ENCODE data around the gene ANKFY1.

The ANKFY1 gene

GRCh38 chr17:4162775-4163466, 100.9 kb downstream of the ANKFY1 start:
- Histone ChIP-seq H3K4me1 (ENCODE audit: insufficient read depth, insufficient read length) (peaks cover 9% of the 10 kb centered on the region), H3K9ac (ENCODE audit: insufficient read length, low read depth) (no peak overlapping the region), H3K4me3 (ENCODE audit: insufficient read length, low read depth) (no peak overlapping the region), H3K27me3 (ENCODE audit: insufficient read depth, insufficient read length) (no peaks in the 10 kb centered on the region), H3K36me3 (ENCODE audit: insufficient read depth, insufficient read length, low read length) (peaks cover 33% of the 10 kb centered on the region), H3K9me3 (ENCODE audit: insufficient read depth, low read length) (no peaks in the 10 kb centered on the region)
- DNase-seq (ENCODE audit: low read depth, low spot score) = no peak
- TF ChIP-seq SUZ12 (IDR thresholded peaks at IDR 0.05; ENCODE audit: extremely low read depth, insufficient read depth, insufficient read length) = no peak

DNA sequence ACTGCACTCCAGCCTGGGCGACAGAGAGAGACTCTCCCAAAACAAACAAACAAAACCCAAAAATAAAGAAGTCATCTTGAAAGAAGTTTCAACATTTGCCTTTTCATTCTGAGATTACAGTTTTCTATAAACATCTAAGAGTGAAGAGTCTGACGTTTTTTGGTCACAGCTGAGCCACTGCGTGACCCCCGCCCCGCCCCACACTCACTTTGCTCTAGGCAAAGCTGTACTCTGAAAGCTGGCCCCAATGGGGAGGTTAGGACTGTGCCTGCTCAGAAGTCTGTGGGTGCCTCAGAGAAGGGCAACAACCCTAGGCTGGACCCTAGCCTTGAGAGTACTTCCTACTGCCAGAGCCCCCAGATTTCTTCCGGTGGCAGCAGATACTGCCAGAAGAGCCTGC, 101.5 kb downstream of the ANKFY1 start:
- Histone ChIP-seq H3K9ac (ENCODE audit: insufficient read length, low read depth) (no peak overlapping the region), H3K4me3 (ENCODE audit: insufficient read length, low read depth) (no peak overlapping the region), H3K27me3 (ENCODE audit: insufficient read depth, insufficient read length) (no peaks in the 10 kb centered on the region), H3K9me3 (ENCODE audit: insufficient read depth, low read length) (no peaks in the 10 kb centered on the region), H3K4me1 (ENCODE audit: insufficient read depth, insufficient read length) (peaks cover 9% of the 10 kb centered on the region), H3K36me3 (ENCODE audit: insufficient read depth, insufficient read length, low read length) (peaks cover 33% of the 10 kb centered on the region)
- DNase-seq (ENCODE audit: low read depth, low spot score) = no peak
- TF ChIP-seq SUZ12 (IDR thresholded peaks at IDR 0.05; ENCODE audit: extremely low read depth, insufficient read depth, insufficient read length) (no peak), YY1 (IDR thresholded peaks at IDR 0.05; ENCODE audit: insufficient read depth, insufficient read length) (no peak), ZNF274 (IDR thresholded peaks at IDR 0.05; ENCODE audit: low read depth, low read length) (no peak)

DNA sequence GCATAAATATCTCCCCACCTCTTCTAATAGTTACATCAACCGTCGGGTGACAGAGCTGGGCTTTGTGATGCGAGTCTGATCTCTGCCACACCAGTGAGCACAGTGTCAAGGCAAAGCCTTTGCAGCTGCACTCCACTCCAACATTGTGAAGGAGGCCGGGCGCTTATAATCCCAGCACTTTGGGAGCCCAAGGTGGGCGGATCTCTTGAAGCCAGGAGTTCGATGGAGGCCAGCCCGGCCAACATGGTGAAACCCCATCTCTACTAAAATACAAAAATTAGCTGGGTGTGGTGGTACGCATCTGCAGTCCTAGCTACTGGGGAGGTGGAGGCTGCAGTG, 101.8 kb downstream of the ANKFY1 start:
- no peaks in the 10 kb centered on the region for H3K27me3 ChIP-seq (ENCODE audit: insufficient read depth, insufficient read length)
- no peak overlapping the region for H3K9ac ChIP-seq (ENCODE audit: insufficient read length, low read depth)
- no peak for DNase-seq (ENCODE audit: low read depth, low spot score)
- H3K36me3 ChIP-seq (ENCODE audit: insufficient read depth, insufficient read length, low read length) = peaks cover 33% of the 10 kb centered on the region
- no peak overlapping the region for H3K4me3 ChIP-seq (ENCODE audit: insufficient read length, low read depth)
- H3K4me1 ChIP-seq (ENCODE audit: insufficient read depth, insufficient read length) = peaks cover 9% of the 10 kb centered on the region
- no peaks in the 10 kb centered on the region for H3K9me3 ChIP-seq (ENCODE audit: insufficient read depth, low read length)
- TF ChIP-seq SUZ12 (IDR thresholded peaks at IDR 0.05; ENCODE audit: extremely low read depth, insufficient read depth, insufficient read length) (no peak), ZNF274 (IDR thresholded peaks at IDR 0.05; ENCODE audit: low read depth, low read length) (no peak), YY1 (IDR thresholded peaks at IDR 0.05; ENCODE audit: insufficient read depth, insufficient read length) (no peak)

- peak overlapping the region; percentile 46 for H3K9ac ChIP-seq (ENCODE audit: insufficient read length, low read depth)
- peaks cover 9% of the 10 kb centered on the region for H3K4me1 ChIP-seq (ENCODE audit: insufficient read depth, insufficient read length)
- DNase-seq (ENCODE audit: low read depth, low spot score) = peak; percentile 47
- no peak overlapping the region for H3K4me3 ChIP-seq (ENCODE audit: insufficient read length, low read depth)
- H3K27me3 ChIP-seq (ENCODE audit: insufficient read depth, insufficient read length) = no peaks in the 10 kb centered on the region
- H3K9me3 ChIP-seq (ENCODE audit: insufficient read depth, low read length) = no peaks in the 10 kb centered on the region
- H3K36me3 ChIP-seq (ENCODE audit: insufficient read depth, insufficient read length, low read length) = peaks cover 30% of the 10 kb centered on the region
- no peak for TF ChIP-seq ZNF274 (IDR thresholded peaks at IDR 0.05; ENCODE audit: low read depth, low read length)
- no peak for TF ChIP-seq YY1 (IDR thresholded peaks at IDR 0.05; ENCODE audit: insufficient read depth, insufficient read length)
- no peak for TF ChIP-seq SUZ12 (IDR thresholded peaks at IDR 0.05; ENCODE audit: extremely low read depth, insufficient read depth, insufficient read length)
Observed at GRCh38 chr17:4161192-4161966, 102.4 kb downstream of the ANKFY1 start.

GRCh38 chr17:4160294-4160859, 103.4 kb downstream of the ANKFY1 start:
- Histone ChIP-seq H3K9me3 (ENCODE audit: insufficient read depth, low read length) (no peaks in the 10 kb centered on the region), H3K36me3 (ENCODE audit: insufficient read depth, insufficient read length, low read length) (peaks cover 22% of the 10 kb centered on the region), H3K4me3 (ENCODE audit: insufficient read length, low read depth) (no peak overlapping the region), H3K27me3 (ENCODE audit: insufficient read depth, insufficient read length) (no peaks in the 10 kb centered on the region), H3K9ac (ENCODE audit: insufficient read length, low read depth) (no peak overlapping the region), H3K4me1 (ENCODE audit: insufficient read depth, insufficient read length) (peaks cover 9% of the 10 kb centered on the region)
- DNase-seq (ENCODE audit: low read depth, low spot score) = no peak
- no peak for TF ChIP-seq YY1 (IDR thresholded peaks at IDR 0.05; ENCODE audit: insufficient read depth, insufficient read length)
- TF ChIP-seq ZNF274 (IDR thresholded peaks at IDR 0.05; ENCODE audit: low read depth, low read length) = no peak
- TF ChIP-seq SUZ12 (IDR thresholded peaks at IDR 0.05; ENCODE audit: extremely low read depth, insufficient read depth, insufficient read length) = no peak

- Histone ChIP-seq H3K4me1 (ENCODE audit: insufficient read depth, insufficient read length) (peaks cover 9% of the 10 kb centered on the region), H3K27me3 (ENCODE audit: insufficient read depth, insufficient read length) (no peaks in the 10 kb centered on the region), H3K36me3 (ENCODE audit: insufficient read depth, insufficient read length, low read length) (peaks cover 19% of the 10 kb centered on the region), H3K9ac (ENCODE audit: insufficient read length, low read depth) (no peak overlapping the region), H3K4me3 (ENCODE audit: insufficient read length, low read depth) (no peak overlapping the region), H3K9me3 (ENCODE audit: insufficient read depth, low read length) (no peaks in the 10 kb centered on the region)
- TF ChIP-seq SUZ12 (IDR thresholded peaks at IDR 0.05; ENCODE audit: extremely low read depth, insufficient read depth, insufficient read length) (no peak), ZNF274 (IDR thresholded peaks at IDR 0.05; ENCODE audit: low read depth, low read length) (no peak), YY1 (IDR thresholded peaks at IDR 0.05; ENCODE audit: insufficient read depth, insufficient read length) (no peak)
- no peak for DNase-seq (ENCODE audit: low read depth, low spot score)
Observed at GRCh38 chr17:4159761-4160160, 104.0 kb downstream of the ANKFY1 start.

GRCh38 chr17:4157618-4158333, 106.0 kb downstream of the ANKFY1 start:
- DNase-seq (ENCODE audit: low read depth, low spot score) = no peak
- Histone ChIP-seq H3K4me3 (ENCODE audit: insufficient read length, low read depth) (no peak overlapping the region), H3K27me3 (ENCODE audit: insufficient read depth, insufficient read length) (no peaks in the 10 kb centered on the region), H3K4me1 (ENCODE audit: insufficient read depth, insufficient read length) (peaks cover 9% of the 10 kb centered on the region), H3K36me3 (ENCODE audit: insufficient read depth, insufficient read length, low read length) (peaks cover 16% of the 10 kb centered on the region), H3K9me3 (ENCODE audit: insufficient read depth, low read length) (no peaks in the 10 kb centered on the region), H3K9ac (ENCODE audit: insufficient read length, low read depth) (no peak overlapping the region)
- no peak for TF ChIP-seq YY1 (IDR thresholded peaks at IDR 0.05; ENCODE audit: insufficient read depth, insufficient read length)
- TF ChIP-seq ZNF274 (IDR thresholded peaks at IDR 0.05; ENCODE audit: low read depth, low read length) = no peak
- no peak for TF ChIP-seq SUZ12 (IDR thresholded peaks at IDR 0.05; ENCODE audit: extremely low read depth, insufficient read depth, insufficient read length)
